PFSK-1 (cell line): Measurements from ENCODE around the gene ISCA1.

ENCODE experiments used
- FOXP2 ChIP-seq: optimal IDR thresholded peaks from 2 replicates; pipeline ENCODE3; 2011; ENCODE audit warnings: borderline replicate concordance, control low read depth, inconsistent platforms; ENCODE audit not compliant: insufficient read depth; ENCODE audit errors: extremely low read length, extremely low read depth
- POLR2AphosphoS5 ChIP-seq: IDR thresholded peaks from 2 replicates; pipeline ENCODE4 v1.6.1; 2012; ENCODE audit warnings: low read depth, mild to moderate bottlenecking, control low read depth, low read length, moderate library complexity
- TAF1 ChIP-seq: IDR thresholded peaks from 2 replicates; pipeline ENCODE4 v1.6.1; 2012; ENCODE audit warnings: low read length, control low read depth, borderline replicate concordance; ENCODE audit not compliant: insufficient read depth
- TF ChIP-seq, protein P1 (sequence below), 2 experiments: IDR thresholded peaks; 2 replicates each; pipeline versions ENCODE4 v1.6.1 to v1.8.0; 2011 to 2012; ENCODE audit warnings: low read depth in 2 of 2, low read length in 2 of 2, control low read depth in 1 of 2, inconsistent platforms in 1 of 2, mild to moderate bottlenecking in 1 of 2, moderate library complexity in 1 of 2; ENCODE audit not compliant: insufficient read depth in 1 of 2

DNA sequence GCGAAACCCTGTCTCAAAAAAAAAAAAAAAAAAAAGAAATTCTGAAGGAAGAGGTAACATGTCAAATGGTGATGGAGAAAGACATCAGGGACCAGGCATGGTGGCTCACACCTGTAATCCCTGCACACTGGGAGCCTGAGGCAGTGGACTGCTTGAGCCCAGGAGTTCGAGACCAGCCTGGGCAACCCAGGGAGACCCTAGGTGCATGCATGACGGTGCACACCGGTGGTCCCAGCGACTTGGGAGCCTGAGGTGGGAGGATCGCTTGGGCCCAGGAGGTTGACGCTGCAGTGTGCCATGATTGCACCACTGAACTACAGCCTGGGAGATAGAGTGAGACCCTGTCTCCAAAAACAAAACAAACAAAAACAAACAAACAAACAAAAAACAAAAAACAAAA is 1.8 kb downstream of the ISCA1 start:
- TF ChIP-seq, protein P1, sequence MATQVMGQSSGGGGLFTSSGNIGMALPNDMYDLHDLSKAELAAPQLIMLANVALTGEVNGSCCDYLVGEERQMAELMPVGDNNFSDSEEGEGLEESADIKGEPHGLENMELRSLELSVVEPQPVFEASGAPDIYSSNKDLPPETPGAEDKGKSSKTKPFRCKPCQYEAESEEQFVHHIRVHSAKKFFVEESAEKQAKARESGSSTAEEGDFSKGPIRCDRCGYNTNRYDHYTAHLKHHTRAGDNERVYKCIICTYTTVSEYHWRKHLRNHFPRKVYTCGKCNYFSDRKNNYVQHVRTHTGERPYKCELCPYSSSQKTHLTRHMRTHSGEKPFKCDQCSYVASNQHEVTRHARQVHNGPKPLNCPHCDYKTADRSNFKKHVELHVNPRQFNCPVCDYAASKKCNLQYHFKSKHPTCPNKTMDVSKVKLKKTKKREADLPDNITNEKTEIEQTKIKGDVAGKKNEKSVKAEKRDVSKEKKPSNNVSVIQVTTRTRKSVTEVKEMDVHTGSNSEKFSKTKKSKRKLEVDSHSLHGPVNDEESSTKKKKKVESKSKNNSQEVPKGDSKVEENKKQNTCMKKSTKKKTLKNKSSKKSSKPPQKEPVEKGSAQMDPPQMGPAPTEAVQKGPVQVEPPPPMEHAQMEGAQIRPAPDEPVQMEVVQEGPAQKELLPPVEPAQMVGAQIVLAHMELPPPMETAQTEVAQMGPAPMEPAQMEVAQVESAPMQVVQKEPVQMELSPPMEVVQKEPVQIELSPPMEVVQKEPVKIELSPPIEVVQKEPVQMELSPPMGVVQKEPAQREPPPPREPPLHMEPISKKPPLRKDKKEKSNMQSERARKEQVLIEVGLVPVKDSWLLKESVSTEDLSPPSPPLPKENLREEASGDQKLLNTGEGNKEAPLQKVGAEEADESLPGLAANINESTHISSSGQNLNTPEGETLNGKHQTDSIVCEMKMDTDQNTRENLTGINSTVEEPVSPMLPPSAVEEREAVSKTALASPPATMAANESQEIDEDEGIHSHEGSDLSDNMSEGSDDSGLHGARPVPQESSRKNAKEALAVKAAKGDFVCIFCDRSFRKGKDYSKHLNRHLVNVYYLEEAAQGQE (IDR thresholded peaks at IDR 0.05; ENCODE audit: insufficient read depth in 1 of 2, low read depth in 2 of 2, low read length in 2 of 2), result no peak
- TF ChIP-seq FOXP2 (no peak), TAF1 (no peak), POLR2AphosphoS5 (no peak)
